ENCODE data around the gene DERA.

GRCh38 chr12:16086462-16086861, 175.3 kb downstream of the DERA start:
- TF ChIP-seq, protein P1, sequence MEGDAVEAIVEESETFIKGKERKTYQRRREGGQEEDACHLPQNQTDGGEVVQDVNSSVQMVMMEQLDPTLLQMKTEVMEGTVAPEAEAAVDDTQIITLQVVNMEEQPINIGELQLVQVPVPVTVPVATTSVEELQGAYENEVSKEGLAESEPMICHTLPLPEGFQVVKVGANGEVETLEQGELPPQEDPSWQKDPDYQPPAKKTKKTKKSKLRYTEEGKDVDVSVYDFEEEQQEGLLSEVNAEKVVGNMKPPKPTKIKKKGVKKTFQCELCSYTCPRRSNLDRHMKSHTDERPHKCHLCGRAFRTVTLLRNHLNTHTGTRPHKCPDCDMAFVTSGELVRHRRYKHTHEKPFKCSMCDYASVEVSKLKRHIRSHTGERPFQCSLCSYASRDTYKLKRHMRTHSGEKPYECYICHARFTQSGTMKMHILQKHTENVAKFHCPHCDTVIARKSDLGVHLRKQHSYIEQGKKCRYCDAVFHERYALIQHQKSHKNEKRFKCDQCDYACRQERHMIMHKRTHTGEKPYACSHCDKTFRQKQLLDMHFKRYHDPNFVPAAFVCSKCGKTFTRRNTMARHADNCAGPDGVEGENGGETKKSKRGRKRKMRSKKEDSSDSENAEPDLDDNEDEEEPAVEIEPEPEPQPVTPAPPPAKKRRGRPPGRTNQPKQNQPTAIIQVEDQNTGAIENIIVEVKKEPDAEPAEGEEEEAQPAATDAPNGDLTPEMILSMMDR (optimal IDR thresholded peaks at IDR 0.05 in 1 of 3, IDR thresholded peaks at IDR 0.05 in 1 of 3, conservative IDR thresholded peaks at IDR 0.05 in 1 of 3; ENCODE audit: extremely low read depth in 1 of 3, insufficient read depth in 2 of 3, low read length in 3 of 3): no peak
- no peak for TF ChIP-seq EZH2 (IDR thresholded peaks at IDR 0.05; ENCODE audit: low read length)

All from keratinocyte (primary cell).